SJCRH30 (cell line): ENCODE data around the gene RETREG1. TPM values are rescaled to one million over a fixed set of nuclear protein-coding genes. Genes with fewer than 3 reads are reported as not detected.

ENCODE experiments used
- DNase-seq, 2 experiments: peaks; one replicate each; pipeline ENCODE4 v3.0.0-alpha.2; 2015 to 2020
- H3K27ac ChIP-seq: fragments of 250-450 bp; sonication (Bioruptor Pico); 2 replicates; pipeline ENCODE4 v1.5.1; 2020; ENCODE audit warnings: mild to moderate bottlenecking, moderate library complexity
- H3K27me3 ChIP-seq: fragments of 250-450 bp; sonication (Bioruptor Pico); 2 replicates; pipeline ENCODE4 v1.5.1; 2020; ENCODE audit warnings: mild to moderate bottlenecking, moderate library complexity
- H3K36me3 ChIP-seq: fragments of 250-450 bp; sonication (Bioruptor Pico); 2 replicates; pipeline ENCODE4 v1.5.1; 2020; ENCODE audit warnings: mild to moderate bottlenecking, moderate library complexity
- H3K4me1 ChIP-seq: fragments of 250-450 bp; sonication (Bioruptor Pico); 2 replicates; pipeline ENCODE4 v1.5.1; 2020; ENCODE audit warnings: mild to moderate bottlenecking, moderate library complexity
- H3K4me3 ChIP-seq: fragments of 250-450 bp; sonication (Bioruptor Pico); 2 replicates; pipeline ENCODE4 v1.5.1; 2020; ENCODE audit warnings: mild to moderate bottlenecking, moderate library complexity
- H3K9me3 ChIP-seq: fragments of 250-450 bp; sonication (Bioruptor Pico); replicated peaks from 2 replicates; pipeline ENCODE4 v1.5.1; 2020; ENCODE audit warnings: mild to moderate bottlenecking, moderate library complexity
- total RNA-seq: library from RNA; depleted of rRNA; stranded (reverse); fragments of >200 nt; shearing (Covaris generic); gene quantifications from 2 replicates; pipeline ENCODE4 v1.2.3, GENCODE V29; 2014

The RETREG1 gene
- total RNA-seq, 1 experiment from 2014 or later = 0.16 TPM

DNA sequence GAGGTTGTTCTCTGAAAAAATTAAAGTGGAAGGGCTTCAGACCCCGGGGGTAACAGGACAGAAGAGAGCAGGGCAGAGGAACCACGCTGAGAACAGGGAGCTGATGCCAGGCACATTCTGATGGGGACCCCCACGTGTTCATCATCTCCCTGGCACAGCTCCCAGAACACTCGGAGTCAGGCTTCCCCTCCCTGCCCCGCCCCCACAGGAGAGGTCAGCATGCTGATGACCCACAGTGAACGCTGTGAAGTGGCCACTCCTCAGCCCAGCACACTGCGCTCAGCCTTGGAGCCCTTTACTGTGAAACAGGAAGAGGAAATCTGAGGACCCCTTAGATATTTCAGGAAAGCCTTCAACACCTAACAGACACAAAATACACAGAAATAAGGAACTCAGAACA is 16.4 kb downstream of the RETREG1 start:
- H3K27me3 ChIP-seq = no peaks in the 10 kb centered on the region
- DNase-seq = peak in 1 of 2 experiments; percentile 6
- no peaks in the 10 kb centered on the region for H3K36me3 ChIP-seq
- no peak overlapping the region for H3K27ac ChIP-seq
- H3K4me1 ChIP-seq = no peaks in the 10 kb centered on the region
- H3K4me3 ChIP-seq = no peak overlapping the region
- no peaks in the 10 kb centered on the region for H3K9me3 ChIP-seq

DNA sequence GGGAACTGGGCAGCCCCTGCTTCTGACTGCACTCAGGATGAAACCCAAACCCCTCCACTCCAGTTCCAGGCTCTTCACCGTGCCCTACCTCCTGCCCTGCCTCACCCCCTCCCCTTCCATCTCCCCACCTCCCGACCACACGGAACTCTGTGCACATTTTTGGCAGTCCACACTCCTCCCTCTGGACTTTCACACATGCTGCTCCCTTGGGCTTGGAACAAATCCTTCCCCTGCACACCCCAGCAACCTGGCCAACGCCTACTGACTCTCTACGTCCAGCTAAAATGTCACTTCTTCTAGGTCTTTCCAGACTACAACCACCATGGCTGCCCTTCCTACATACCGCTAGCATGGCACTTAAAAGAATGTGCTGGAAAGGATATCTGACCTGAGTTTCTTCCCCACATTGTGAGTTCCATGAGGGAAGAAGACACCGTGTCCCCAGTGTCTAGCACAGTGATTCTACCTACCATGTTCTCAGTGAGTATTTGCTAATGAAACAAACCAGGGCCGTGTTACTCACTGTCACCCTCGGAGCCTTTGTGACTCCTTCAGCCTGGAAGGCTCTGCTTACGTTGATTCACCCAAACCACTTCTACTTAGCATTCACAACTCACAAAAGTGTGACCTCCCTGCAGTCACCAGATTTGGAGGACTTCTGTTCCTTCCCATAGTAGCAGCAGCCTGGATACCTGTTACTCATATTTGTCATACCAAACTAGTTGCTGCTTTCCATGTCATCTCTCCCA is 18.7 kb downstream of the RETREG1 start:
- Histone ChIP-seq H3K27ac (no peak overlapping the region), H3K27me3 (no peaks in the 10 kb centered on the region), H3K4me3 (no peak overlapping the region), H3K36me3 (no peaks in the 10 kb centered on the region), H3K9me3 (no peaks in the 10 kb centered on the region), H3K4me1 (no peaks in the 10 kb centered on the region)
- no peak for DNase-seq

DNA sequence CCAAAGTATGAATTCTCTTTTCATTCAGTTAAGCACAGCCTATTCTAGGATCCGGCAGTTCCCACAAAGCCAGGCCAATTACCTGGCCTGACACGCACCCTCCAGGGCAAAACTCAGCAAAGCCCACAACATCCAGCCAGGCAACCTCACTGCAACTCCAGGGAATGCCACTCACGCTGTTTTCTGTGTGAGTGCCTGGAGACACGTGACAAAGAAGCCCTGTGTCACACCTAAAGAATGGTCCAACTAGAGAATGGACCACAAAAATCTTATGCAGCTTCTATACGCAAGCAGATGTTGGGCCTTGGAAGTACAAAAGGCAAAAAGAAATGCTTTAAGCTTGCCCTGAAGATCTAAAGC is 20.2 kb downstream of the RETREG1 start:
- DNase-seq = no peak
- no peak overlapping the region for H3K27ac ChIP-seq
- no peaks in the 10 kb centered on the region for H3K27me3 ChIP-seq
- H3K4me3 ChIP-seq = no peak overlapping the region
- no peaks in the 10 kb centered on the region for H3K36me3 ChIP-seq
- no peaks in the 10 kb centered on the region for H3K9me3 ChIP-seq
- H3K4me1 ChIP-seq = no peaks in the 10 kb centered on the region

GRCh38 chr5:16595881-16596580 is 20.8 kb downstream of the RETREG1 start:
- Histone ChIP-seq H3K4me3 (no peak overlapping the region), H3K27ac (no peak overlapping the region), H3K9me3 (no peaks in the 10 kb centered on the region), H3K4me1 (no peaks in the 10 kb centered on the region), H3K27me3 (no peaks in the 10 kb centered on the region), H3K36me3 (no peaks in the 10 kb centered on the region)
- no peak for DNase-seq

DNA sequence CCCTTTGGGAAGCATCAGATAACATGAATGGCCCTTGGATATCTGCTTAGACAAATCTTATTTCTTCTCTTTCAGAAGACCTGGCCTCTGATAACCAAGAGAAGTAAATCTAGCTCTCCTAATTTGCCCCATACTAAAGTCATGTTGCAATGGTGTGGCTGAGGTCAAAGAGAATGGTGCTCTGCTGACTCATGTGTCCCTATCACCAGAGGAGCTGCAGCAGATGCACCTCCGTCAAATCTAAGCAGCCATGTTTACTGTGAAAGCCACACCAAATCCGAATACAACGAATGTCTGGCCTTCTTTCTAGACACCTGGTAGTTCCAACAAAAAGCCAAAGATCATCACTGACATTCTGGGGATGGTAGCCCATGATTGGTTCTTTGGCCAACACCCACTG is 23.2 kb downstream of the RETREG1 start:
- H3K27ac ChIP-seq = no peak overlapping the region
- H3K27me3 ChIP-seq = no peaks in the 10 kb centered on the region
- H3K4me3 ChIP-seq = no peak overlapping the region
- no peak for DNase-seq
- H3K4me1 ChIP-seq = no peaks in the 10 kb centered on the region
- H3K36me3 ChIP-seq = no peaks in the 10 kb centered on the region
- H3K9me3 ChIP-seq = no peaks in the 10 kb centered on the region

DNA sequence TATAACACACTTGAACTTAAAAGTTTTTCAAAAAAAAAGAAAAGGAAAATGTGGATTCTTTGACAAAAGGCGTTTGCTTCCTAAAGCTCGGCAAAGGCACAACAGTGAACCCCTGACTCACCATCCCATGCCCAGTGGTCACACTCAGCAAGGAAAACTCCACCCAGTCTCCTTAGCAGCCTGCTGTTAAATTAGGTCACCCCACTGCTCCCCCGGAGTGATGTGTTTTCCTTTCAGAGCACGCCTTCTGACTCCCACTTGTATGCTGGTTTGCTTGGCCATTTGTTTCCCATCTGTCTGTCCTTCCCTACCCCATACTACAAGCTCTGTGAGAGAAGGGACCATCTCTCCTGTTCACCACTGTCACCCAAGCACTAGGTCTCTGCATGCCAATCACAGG is 23.8 kb downstream of the RETREG1 start:
- no peaks in the 10 kb centered on the region for H3K36me3 ChIP-seq
- DNase-seq = no peak
- H3K4me3 ChIP-seq = no peak overlapping the region
- H3K27ac ChIP-seq = no peak overlapping the region
- H3K27me3 ChIP-seq = no peaks in the 10 kb centered on the region
- no peaks in the 10 kb centered on the region for H3K4me1 ChIP-seq
- H3K9me3 ChIP-seq = no peaks in the 10 kb centered on the region

DNA sequence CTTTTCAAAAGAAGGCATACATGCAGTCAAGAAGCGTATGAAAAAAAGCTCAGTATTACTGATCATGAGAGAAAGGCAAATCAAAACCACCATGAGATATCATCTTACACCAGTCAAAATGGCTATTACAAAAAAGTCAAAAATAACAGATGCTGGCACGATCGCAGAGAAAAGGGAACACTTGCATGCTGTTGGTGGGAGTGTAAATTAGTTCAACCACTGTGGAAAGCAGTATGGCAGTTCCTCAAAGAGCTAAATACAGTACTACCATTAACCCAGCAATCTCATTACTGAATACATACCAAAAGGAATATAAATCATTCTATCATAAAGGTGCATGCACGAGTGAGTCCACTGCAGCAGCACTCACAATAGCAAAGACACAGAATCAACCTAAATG is 24.5 kb downstream of the RETREG1 start:
- H3K27me3 ChIP-seq = no peaks in the 10 kb centered on the region
- no peak overlapping the region for H3K27ac ChIP-seq
- no peak overlapping the region for H3K4me3 ChIP-seq
- H3K36me3 ChIP-seq = no peaks in the 10 kb centered on the region
- no peaks in the 10 kb centered on the region for H3K4me1 ChIP-seq
- H3K9me3 ChIP-seq = no peaks in the 10 kb centered on the region
- DNase-seq = no peak

GRCh38 chr5:16590685-16591084 is 26.1 kb downstream of the RETREG1 start:
- no peak for DNase-seq
- H3K4me1 ChIP-seq = no peaks in the 10 kb centered on the region
- H3K27me3 ChIP-seq = no peaks in the 10 kb centered on the region
- H3K36me3 ChIP-seq = no peaks in the 10 kb centered on the region
- no peak overlapping the region for H3K4me3 ChIP-seq
- H3K27ac ChIP-seq = no peak overlapping the region
- H3K9me3 ChIP-seq = no peaks in the 10 kb centered on the region

DNA sequence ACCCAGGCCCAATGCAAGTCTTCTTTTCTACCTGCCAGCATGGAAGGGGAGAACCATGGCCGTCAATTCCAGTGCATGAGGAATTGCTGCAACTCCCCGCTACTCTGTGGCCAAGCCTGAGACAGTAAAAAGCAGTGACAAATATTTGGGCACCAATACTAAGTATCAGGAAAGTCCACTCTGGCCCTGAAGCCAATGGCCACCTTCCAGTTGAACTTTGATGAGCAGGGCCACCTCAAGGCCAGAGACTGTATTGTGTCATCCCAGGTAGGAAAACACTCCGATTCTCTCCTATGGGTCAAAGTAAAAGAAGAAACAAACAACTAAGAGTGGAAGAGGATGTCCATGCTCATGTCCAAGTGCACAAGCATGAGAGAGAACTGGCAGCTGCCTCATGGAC is 27.1 kb downstream of the RETREG1 start:
- Histone ChIP-seq H3K27me3 (no peaks in the 10 kb centered on the region), H3K27ac (no peak overlapping the region), H3K36me3 (no peaks in the 10 kb centered on the region), H3K4me3 (no peak overlapping the region), H3K9me3 (no peaks in the 10 kb centered on the region), H3K4me1 (no peaks in the 10 kb centered on the region)
- DNase-seq = no peak

DNA sequence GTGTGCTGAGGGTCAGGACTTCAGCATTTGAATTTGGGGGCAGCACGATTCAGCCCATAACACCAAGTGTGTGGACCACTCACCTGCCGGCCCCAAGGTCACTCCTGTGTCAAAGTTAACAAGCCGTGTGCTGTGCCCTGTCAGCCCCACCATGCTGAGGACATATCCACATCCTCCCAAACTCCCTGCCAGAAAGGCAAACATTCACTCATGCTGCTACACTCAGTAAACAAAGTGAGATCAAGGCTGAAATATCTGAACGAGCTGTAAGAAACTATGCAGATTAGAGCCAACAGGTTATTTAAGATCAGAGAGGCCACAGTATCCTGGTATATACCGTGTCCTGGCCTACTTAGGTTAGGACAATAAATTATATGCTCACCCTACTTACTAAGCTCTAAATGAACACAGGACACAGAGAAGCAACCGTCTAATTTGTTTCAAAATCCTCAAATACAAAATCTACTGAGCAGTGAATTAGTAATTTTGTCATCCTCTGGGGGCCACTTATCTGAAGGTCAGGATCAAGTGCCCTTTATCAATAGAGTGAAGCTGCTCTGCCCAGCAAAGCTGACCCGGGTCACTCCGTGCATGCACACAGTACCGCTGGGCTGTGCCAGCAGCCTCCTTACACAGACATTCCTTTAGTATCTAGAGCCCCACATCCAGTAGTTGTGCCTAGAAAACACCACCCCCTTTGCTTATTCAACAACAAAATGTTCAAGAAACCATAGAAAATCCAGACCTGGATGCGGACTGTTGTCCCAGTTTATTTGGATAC is 28.2 kb downstream of the RETREG1 start:
- Histone ChIP-seq H3K27me3 (no peaks in the 10 kb centered on the region), H3K27ac (no peak overlapping the region), H3K9me3 (no peaks in the 10 kb centered on the region), H3K36me3 (no peaks in the 10 kb centered on the region), H3K4me1 (no peaks in the 10 kb centered on the region), H3K4me3 (no peak overlapping the region)
- DNase-seq = no peak

GRCh38 chr5:16586556-16586955 is 30.2 kb downstream of the RETREG1 start:
- Histone ChIP-seq H3K36me3 (no peaks in the 10 kb centered on the region), H3K9me3 (no peaks in the 10 kb centered on the region), H3K27me3 (no peaks in the 10 kb centered on the region), H3K27ac (no peak overlapping the region), H3K4me1 (no peaks in the 10 kb centered on the region), H3K4me3 (no peak overlapping the region)
- DNase-seq = no peak

- H3K4me1 ChIP-seq = no peaks in the 10 kb centered on the region
- no peak overlapping the region for H3K27ac ChIP-seq
Observed at GRCh38 chr5:16585041-16585667, 31.6 kb downstream of the RETREG1 start.

GRCh38 chr5:16582081-16582480 is 34.7 kb downstream of the RETREG1 start:
- Histone ChIP-seq H3K9me3 (no peaks in the 10 kb centered on the region), H3K4me1 (no peaks in the 10 kb centered on the region), H3K27ac (no peak overlapping the region), H3K36me3 (no peaks in the 10 kb centered on the region), H3K27me3 (no peaks in the 10 kb centered on the region), H3K4me3 (no peak overlapping the region)
- no peak for DNase-seq

More at GRCh38 chr5:16585041-16585667, 31.6 kb downstream of the RETREG1 start:
- Histone ChIP-seq H3K4me3 (no peak overlapping the region), H3K27me3 (no peaks in the 10 kb centered on the region), H3K9me3 (no peaks in the 10 kb centered on the region), H3K36me3 (no peaks in the 10 kb centered on the region)
- no peak for DNase-seq

DNA sequence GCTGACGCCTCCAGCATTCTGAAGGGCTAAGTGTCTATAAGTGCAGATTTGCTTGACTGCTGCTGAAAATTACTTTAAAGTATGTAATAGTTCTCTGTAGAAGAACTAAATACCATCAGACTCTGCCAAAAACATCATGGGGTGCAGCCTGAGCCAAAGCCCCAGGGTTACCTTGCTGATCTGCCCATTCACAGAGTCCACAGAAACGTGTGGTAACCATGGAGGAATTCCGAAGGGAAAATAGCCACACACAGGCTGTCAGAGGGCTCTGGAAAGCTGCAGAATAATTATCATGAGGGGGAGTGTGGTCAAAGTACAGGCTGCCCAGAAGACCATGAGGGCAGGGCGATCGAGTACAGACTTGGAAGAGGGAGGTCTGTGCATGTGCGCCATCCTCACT is 36.4 kb downstream of the RETREG1 start:
- DNase-seq = no peak
- Histone ChIP-seq H3K27me3 (no peaks in the 10 kb centered on the region), H3K9me3 (no peaks in the 10 kb centered on the region), H3K4me3 (no peak overlapping the region), H3K36me3 (no peaks in the 10 kb centered on the region), H3K4me1 (no peaks in the 10 kb centered on the region), H3K27ac (no peak overlapping the region)
